GM19328 (cell line): ENCODE results near the gene TMCC1.
"Not testable (repeated sequence)": the region's sequence is repeated elsewhere in the genome, so short reads cannot be mapped to it uniquely, and the experiment has no call there.

Source experiments
- ATAC-seq: cut with Tn5 transposase; IDR thresholded peaks from one replicate; pipeline ENCODE4 v1.9.1; 2021; ENCODE audit warnings: mild to moderate bottlenecking, moderate library complexity; ENCODE audit not compliant: unreplicated experiment

Gene TMCC1

DNA sequence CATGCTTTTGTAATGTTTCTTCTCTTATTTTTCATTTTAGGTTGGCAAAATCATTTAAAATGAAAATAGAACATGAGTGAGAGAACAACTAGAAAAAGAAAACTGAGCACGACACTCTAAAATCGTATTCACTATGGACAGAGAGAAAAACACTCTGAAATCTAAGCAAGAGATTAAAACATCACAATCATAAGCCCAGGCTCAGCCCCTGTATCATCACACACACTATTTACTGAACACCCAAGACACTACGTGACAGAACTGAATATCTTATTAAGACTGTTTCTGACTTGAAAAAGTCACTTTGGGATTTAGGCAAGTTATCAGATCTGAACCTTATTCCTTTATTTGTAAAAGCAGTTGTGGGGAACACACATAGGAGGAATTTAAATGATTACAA lies 204.5 kb downstream of the TMCC1 start:
- no peak for ATAC-seq

DNA sequence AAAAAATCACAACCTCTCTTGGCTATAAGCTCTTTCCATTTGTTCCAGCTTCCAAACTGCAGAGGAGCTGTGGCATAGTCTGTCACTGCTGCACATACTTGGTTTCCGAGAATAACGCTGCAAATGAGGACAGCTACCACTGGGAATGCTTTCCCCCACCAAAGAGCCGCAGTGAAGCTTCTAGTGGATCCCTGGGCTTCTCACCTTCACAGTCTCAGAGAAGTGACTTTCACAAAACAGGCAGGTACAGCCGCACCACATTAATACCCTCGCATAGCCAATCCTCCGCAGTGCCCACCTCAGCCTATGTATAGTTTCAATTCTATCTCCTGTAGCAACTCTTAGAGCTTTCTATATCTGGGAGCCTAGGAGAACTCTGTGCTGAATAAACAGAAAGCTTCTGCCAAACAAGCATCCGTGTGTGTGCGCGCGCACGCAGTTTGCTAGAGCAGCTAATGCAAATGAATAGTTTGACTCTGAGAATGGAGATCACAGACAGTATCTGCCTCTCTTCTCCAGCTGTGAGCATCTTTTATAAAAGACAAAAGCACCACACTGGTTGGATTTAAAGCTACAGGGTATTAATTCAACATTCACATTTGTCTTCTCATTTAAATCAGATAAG lies 205.1 kb downstream of the TMCC1 start:
- no peak for ATAC-seq

- no peak for ATAC-seq
These were observed 205.9 kb downstream of the TMCC1 start for GRCh38 chr3:129687586-129688125.

GRCh38 chr3:129686941-129687340 lies 206.6 kb downstream of the TMCC1 start:
- ATAC-seq, result no peak

GRCh38 chr3:129684270-129684669 lies 209.2 kb downstream of the TMCC1 start:
- ATAC-seq, result no peak

DNA sequence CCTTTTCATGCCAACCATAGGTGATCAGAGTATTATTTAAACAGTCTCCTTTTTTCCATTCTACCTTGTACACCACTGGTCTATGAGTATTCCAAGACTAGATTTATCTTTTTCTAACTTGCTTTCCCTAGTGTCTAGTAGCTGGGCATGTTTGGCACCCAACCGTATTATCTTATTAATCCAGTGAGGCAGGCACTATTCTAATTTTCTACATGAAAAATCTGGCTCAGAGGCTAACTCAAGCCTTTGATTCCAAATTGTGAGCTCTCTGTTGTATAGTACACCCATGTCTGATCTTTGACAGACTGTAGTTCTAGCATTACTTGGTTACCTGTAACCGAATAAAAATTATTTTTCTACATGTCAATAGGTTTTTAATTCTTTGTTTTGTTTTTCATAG lies 210.3 kb downstream of the TMCC1 start:
- no peak for ATAC-seq

- ATAC-seq, result no peak
These were observed 216.5 kb downstream of the TMCC1 start for GRCh38 chr3:129676985-129677384.

GRCh38 chr3:129674798-129675123 lies 218.8 kb downstream of the TMCC1 start:
- not testable (repeated sequence) for ATAC-seq

GRCh38 chr3:129673897-129674797 lies 219.4 kb downstream of the TMCC1 start:
- ATAC-seq, result no peak

GRCh38 chr3:129673012-129673411 lies 220.5 kb downstream of the TMCC1 start:
- no peak for ATAC-seq

DNA sequence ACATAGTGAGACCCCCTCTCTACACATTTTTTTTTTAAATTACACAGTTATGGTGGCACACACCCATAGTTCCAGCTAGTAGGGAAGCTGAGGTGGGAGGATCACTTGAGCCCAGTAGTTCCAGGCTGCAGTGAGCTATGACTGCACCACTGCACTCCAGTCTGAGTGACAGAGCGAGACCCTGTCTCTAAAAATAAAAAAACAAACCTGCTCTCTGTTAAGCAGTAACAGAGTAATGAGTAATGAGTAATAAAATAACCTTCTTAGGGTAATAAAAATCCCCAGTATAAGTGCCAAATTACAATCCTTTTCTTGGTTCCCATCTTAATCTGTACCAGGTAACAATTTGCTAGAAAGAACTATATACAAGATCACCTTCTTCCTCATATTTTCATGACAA lies 221.1 kb downstream of the TMCC1 start:
- ATAC-seq, result no peak

GRCh38 chr3:129665024-129665768 lies 228.3 kb downstream of the TMCC1 start:
- no peak for ATAC-seq

GRCh38 chr3:129663930-129664646 lies 229.4 kb downstream of the TMCC1 start:
- no peak for ATAC-seq

DNA sequence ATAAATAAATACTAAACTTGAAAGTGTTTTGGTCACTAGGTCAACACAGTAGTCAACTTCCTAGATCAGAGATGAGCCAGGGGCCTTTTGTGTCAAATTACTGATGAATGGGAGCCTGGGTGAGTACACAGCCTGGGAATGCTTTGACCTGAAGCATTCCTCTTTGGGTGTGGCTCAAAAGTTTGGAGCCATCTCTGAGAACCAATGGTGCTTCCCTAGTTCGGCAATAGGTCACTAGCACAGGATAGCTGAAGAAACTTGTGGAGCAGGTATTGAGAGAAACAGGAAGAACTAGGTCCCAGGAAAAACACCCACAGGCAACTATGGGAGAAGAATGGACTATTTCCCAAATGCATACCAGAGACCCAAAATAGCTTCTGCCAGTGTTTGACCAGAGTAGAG lies 230.5 kb downstream of the TMCC1 start:
- no peak for ATAC-seq

- ATAC-seq, result no peak
These were observed 231.3 kb downstream of the TMCC1 start for GRCh38 chr3:129662191-129662608.

DNA sequence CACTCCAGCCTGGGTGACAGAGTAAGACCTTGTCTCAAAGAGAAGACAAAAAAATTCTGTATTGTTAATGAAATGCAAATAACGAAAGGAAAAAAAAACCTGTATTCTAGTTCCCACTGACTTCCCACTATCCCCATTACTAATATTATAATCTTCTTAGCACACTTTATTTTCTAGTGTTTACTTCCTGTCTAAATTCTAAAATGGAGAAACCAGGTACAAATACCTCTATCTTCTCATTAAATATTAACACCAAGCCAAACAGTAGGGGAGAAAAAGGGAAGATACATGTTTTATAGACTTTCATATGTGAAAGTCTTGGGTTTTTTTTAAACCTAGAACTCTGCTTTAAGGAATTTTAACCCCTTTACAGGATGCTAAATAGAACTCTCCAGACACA lies 231.7 kb downstream of the TMCC1 start:
- ATAC-seq, result no peak

DNA sequence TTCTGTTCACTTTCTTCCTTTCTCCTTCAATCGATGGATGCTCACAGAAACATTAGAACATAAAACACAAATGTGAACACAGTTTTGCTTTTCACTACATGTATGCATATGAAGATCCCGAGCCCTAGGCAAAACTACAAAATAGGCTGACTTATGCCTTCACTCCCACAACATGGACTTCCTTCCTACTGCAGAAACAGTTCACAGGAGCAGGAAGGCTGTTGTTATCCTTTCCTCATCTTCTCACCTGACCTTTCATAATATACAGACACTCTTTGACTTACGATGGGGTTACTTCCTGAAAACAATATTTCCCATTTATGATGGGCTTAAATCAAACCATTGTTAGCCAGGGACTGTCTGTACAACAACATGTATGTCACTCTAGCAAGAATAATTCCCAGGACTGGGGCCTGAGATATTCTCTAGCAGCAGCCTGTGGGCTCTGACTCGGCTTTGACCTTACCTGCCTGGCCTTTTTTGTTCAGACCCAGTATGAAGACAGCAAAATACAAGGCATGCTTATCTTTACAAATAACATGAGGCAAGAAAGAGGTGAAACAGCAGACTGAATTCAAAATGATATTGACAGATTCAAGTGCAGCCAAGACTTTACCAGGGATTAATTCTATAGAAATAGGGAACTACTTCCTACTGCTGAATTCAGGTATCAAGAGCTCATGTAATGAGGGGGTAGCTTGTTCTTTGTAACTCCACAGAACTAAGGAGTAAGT lies 235.2 kb downstream of the TMCC1 start:
- no peak for ATAC-seq

DNA sequence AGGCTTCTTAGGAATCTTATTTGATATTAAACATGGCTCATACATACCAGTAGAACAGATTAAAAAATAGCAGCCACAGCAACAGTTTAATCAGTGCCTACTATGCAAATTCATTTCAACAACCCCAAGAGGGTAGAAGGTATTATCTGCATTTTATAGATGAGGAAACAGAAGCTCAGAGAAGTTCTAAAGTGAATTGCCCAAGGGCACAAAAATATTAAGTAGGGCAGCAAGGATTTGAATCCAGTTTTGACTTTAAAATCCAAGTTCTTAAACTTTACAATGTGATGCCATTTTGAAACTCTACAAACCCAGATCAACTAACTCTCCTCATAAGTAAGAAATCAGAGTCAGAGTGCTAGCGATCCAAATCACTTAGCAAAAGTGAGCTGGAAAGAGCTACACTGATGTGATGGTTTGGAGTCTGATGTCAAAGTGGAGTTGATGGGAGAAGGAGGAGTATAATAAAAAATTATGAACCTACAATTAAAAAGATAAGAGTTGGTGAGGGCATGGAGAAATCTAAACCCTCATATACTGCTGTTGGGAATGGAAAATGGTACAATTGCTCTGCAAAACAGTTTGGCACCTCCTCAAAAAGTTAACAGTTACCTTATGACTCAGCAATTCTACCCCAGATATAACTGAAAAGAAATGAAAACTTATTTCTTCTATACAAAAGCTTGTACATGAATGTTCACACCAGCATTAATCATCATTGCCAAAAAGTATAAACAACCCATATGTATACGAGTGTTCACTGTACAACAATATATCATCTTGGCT lies 236.1 kb downstream of the TMCC1 start:
- ATAC-seq, result no peak

DNA sequence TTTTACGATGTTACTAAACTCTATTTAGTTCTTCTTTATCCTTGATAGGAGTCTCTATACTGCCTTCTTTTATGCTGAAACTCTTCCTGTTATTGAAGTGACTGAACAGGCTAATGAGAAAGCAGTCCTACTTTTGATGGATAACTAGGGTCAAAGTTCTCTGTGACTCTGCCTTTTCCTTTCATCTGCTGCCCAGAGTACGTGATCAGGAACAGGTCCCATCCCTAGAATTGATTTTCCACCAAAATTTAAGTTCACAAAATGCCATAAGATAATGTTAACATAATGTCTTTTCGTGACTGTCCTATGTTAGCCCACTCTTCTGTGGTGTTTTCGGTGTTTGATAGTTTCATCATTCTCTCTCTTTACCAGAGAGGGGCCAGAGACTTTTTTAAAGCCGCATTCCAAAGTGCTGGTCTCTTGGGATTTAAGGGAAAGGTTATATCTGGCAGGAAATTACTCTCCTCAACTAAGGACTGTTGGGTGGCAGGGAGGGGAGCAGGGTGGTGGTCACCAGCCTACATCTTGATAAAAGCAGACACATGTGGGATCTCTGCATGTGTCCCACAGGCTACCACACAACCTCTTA lies 236.8 kb downstream of the TMCC1 start:
- no peak for ATAC-seq
